Inferior parietal cortex (tissue), 1 donor: ENCODE results near the gene ZNF83.
"Not testable (repeated sequence)": the region's sequence is repeated elsewhere in the genome, so short reads cannot be mapped to it uniquely, and the experiment has no call there.

Experiments used
- DNase-seq: peaks from one replicate; pipeline ENCODE4 v3.0.0-alpha.2; 2016; ENCODE audit errors: extremely low spot score

The ZNF83 gene

DNA sequence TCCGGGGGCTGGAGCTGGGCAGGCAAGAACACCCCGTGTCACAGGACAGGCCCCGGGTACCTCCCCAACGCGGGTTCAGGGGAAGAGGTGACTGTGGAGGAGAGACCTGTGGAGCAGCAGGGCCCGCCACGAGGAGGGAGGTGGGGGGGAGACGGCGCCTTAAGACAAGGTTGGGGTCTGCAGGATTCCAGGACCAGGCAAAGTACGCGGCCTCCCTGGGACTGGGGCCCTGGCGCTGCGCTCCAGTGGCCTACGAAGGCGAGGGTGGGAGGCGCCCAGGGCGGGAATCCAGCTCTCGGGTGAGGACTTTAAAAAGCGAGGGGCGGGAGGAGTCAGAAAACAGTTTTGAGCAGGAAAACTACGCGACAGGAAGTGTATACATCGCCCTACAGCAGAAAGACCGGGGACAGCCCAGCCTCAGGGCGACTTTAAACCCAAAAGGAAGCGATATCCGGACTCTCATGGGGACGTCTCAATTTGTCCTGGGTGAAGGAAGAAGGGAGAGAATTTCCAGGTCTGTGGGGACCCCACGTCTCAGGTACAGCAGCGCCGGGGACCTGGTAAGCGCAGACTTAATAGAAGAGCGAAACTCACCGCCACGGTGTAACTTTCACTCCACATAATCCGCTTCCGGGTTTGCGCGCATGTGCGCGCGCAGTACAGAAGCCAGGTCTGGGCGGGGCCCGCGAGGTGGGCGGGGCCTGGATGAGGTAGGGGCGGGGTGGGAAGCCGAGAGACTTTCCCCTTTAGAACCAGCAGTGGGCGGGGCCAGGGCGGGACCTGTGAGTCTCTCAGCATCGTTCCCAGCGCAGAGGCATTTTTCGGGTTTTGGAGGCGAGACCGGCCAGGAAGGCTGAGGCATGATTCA lies at the start of gene ZNF83:
ZNF83 (minus strand) TSS at position 638 of the 868 bp plus-strand sequence.
- peak; percentile 84 for DNase-seq

DNA sequence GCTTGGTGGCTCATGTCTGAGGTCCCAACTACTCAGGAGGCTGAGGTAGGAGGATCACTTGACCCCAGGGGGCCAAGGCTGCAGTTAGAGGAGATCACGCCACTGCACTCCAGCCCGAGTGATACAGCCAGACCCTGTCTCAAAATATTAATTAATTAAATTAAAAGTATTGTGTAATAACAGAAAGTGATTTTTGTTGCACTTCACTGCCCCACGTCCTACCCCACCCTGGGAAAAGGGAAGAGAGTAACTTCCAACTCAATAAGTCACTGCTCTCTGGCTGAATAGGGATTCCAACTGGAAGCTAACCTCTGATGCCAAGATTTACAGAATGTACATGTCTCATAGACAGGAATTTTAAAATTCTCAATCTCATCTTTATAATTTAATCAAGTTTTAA lies 49.5 kb upstream of the ZNF83 start:
- no peak for DNase-seq

- no peak for DNase-seq
Measured at GRCh38 chr19:52685811-52686210, 47.7 kb upstream of the ZNF83 start.

DNA sequence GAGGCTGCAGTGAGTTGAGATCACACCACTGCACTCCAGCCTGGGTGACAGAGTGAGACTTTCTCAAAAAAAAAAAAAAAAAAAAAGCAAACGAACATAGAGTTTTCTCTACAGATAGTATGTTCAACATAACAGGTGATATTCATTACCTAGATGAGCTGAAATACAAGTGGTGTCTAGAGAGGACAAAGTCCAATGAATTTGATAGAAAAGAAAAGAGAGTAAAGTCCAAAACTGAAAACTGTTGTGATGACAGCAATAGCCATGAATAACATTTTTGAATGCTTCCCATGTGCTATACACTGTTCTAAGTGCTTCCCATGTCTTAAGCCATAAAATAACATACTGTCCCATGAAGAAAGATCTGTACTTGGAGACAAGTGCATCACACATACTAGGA lies 43.1 kb upstream of the ZNF83 start:
- DNase-seq: not testable (repeated sequence)

DNA sequence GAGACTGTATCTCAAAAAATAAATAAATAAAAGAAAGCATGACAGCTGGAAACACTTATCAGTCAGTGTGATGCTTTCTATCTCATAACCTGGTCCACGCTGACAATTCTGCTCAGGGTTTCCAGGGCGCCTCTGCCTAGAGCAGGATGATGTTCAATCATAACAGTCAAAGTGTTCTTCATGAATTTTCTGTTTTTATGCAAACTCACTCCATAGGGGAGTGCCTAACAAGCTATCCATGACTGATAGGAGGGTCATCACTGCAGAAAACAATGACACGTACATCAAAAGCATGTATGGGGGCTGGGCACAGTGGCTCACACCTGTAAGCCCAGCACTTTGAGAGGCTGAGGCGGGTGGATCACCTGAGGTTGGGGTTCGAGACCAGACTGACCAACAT lies 41.4 kb upstream of the ZNF83 start:
- no peak for DNase-seq

- not testable (repeated sequence) for DNase-seq
Measured at GRCh38 chr19:52675239-52675638, 37.1 kb upstream of the ZNF83 start.

DNA sequence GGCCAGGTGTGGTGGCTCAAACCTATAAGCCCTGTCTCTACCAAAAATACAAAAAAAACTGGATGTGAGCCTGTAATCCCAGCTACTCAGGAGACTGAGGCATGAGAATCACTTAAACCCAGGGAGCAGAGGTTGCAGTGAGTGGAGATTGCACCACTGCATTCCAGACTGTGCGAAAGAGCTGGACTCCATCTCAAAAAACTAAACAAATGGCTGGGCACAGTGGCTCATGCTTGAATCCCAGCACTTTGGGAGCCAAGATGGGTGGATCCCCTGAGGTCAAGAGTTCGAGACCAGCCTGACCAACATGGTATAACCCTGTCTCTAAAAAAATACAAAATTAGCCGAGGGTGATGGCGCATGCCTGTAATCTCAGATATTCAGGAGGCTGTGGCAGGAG lies 34.9 kb upstream of the ZNF83 start:
- DNase-seq: no peak

DNA sequence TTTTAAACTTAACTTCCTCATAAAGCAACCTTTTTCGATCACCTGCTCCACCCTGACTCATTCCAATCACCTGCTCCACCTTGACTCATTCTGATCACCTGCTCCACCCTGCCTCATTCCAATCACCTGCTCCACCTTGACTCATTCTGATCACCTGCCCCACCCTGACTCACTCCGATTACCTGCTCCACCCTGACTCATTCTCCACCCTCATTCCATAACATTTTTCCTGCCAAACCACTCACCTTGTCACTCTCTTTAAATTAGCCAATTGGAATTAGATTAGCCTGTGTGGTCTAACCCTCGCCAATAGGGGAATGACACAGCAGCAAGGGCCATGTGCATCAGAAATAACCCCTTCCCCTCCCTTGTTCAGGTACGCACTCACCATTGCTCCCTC lies 31.9 kb upstream of the ZNF83 start:
- no peak for DNase-seq

DNA sequence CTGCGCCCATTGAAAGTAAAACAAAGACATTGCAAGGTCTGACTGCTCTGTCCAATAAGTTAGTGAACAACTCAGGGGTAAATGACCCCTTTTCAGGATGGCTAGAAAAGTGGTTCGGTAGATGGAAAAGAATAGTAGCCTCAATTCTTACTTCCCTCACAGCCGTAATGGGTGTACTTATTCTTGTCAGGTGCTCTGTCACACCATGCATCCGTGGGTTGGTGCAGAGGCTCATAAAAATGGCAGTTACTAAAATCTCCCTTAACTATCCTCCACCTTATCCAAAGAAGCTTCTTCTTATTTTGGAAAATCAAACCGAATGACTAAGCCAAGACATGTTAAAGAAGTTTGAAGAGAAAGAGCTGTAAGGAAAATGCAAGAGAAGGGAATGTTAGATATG lies 31.4 kb upstream of the ZNF83 start:
- DNase-seq: no peak

- DNase-seq: no peak
Measured at GRCh38 chr19:52667972-52668371, 29.8 kb upstream of the ZNF83 start.

DNA sequence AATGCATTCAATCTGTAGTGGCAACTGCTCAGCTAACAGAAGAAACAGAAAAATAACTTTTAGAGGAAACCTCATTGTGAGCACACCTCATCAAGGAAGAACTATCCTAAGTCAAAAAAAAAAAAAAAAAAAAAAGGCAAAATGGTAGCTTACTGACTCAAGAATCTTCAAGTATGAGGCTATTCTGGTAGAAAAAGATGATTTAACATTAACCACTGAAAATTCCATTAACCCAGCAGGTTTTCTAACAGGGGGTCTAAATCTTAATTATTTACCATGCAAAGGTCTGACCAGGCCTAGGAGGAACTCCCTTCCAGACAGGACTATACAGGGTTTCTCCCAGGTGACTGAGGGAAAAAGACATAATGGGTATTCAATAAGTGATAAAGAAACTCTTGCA lies 28.4 kb upstream of the ZNF83 start:
- DNase-seq: no peak

- no peak for DNase-seq
Measured at GRCh38 chr19:52665529-52665928, 27.4 kb upstream of the ZNF83 start.

GRCh38 chr19:52665027-52665426 lies 26.9 kb upstream of the ZNF83 start:
- DNase-seq: no peak

DNA sequence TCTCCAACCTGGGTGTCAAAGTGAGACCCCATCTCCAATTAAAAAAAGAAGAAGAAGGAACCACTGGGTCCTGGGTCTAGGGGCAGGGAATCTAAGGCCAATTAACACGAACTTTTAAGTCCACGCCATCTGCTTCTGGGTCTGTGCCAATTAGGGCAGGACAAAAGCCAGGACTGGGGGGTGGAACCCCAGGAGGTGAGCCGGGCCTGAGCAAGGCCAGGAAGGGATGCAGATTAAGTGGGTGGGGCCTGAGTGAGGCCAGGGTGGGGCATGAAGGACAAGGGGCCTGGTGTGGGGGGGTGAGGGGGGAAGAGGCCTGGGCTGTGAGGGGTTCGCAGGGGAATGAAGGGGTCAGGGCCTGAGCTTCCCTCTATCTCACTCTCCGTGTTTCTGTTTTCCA lies 26.3 kb upstream of the ZNF83 start:
- no peak for DNase-seq

DNA sequence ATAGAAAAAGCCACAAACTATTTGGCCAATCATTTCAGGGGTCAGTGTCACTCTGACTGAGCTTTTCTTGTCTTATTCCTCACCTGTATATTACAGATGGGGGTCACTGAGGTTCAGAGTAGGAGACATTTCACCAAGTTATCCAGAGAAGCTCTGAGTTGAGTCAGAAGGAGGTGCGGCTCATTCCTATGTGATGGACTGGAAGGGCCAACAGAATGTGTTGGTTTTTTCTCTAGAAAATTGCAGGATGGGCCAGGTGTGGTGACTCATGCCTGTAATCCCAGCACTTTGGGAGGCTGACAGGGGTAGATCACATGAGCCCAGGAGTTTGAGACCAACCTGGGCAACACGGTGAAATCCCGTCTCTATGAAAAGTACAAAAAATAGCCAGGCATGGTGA lies 24.5 kb upstream of the ZNF83 start:
- DNase-seq: no peak

DNA sequence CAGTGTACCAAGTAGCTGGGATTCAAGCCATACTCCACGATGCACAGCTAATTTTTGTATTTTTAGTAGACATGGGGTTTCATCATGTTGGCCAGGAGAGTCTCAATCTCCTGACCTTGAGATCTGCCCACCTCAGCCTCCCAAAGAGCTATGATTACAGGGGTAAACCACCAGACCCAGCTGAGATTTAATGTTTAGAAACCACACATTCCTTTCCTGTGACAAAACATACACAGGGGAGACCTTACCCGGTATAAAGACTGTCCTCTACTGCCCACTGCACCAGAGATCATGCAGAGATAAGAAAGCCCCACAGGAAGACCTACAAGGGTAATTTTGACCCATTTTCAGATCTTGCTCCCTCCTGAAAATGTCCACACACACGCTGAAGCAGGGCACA lies 22.8 kb upstream of the ZNF83 start:
- DNase-seq: no peak

DNA sequence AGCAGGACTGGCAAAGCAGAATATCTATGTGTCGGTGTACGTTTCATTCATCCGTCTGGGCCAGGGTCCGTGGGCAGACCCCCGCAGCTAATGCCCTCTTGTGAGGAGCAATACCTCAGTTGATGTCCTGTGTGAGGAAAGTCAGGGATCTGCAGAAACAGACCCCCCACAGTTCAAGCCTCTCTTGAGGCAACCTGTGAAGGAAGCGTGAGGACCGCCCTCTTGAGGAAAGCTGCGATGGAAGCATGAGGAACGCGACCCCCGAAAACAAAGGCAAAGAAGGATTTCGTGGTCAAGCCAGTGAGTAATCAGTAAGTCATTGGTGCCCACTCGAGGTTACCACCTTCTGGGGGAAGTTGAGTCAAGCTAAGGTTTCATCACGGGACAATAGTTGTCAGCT lies 20.9 kb upstream of the ZNF83 start:
- no peak for DNase-seq

DNA sequence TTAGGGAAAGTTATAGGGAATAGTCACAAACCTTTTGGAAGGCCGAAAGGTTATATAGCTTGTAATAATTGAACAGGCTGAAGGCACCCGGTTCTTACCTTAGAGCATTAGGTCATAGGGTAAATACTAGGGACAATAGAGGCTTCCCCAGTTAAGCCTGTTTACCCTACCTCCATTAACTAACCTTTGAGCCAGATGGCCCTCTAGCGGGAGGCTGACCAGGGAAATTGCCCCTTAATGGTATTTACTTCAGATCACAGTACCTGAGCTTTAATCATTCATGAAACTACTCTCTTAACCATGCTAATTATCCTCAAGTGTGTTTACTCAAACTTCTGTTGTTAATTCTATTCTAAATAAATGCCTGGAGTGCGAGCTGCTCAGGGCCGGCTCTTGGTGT lies 20.4 kb upstream of the ZNF83 start:
- no peak for DNase-seq

DNA sequence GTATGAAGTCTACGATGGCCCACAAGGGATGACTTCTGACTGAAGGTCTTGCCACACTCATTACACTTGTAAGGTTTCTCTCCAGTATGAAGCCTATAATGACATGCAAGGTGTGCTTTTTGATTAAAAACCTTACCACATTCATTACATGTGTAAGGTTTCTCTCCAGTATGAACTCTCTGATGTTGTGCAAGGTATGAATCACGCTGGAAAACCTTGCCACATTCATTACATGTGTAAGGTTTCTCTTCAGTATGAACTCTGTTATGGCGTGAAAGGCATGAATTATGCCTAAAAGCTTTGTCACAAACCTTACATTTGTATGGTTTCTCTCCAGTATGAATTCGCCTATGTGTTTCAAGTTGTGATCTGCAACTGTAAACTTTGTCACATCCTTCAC lies 15.0 kb upstream of the ZNF83 start:
- DNase-seq: no peak

DNA sequence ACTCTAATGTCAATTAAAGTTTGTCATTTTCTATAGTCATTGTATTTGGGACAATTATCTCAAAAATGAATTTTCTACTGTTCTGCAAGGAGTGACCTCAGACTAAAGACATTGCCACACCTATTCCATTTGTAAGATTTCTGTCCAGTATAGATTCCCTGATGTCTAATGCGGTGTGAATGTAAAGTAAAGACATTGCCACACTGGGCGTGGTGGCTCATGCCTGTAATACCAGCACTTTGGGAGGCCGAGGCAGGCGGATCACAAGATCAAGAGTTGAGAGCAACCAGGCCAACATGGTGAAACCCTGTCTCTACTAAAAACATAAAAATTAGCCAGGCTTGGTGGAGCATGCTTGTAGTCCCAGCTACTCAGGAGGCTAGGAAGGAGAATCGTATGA lies 13.8 kb upstream of the ZNF83 start:
- DNase-seq: no peak

- DNase-seq: no peak
Measured at GRCh38 chr19:52648336-52649016, 10.3 kb upstream of the ZNF83 start.

GRCh38 chr19:52646571-52647217 lies 8.5 kb upstream of the ZNF83 start:
- no peak for DNase-seq

GRCh38 chr19:52640916-52641315 lies 2.8 kb upstream of the ZNF83 start:
- DNase-seq: no peak
